ENCODE measurements around the gene AFAP1.

DNA sequence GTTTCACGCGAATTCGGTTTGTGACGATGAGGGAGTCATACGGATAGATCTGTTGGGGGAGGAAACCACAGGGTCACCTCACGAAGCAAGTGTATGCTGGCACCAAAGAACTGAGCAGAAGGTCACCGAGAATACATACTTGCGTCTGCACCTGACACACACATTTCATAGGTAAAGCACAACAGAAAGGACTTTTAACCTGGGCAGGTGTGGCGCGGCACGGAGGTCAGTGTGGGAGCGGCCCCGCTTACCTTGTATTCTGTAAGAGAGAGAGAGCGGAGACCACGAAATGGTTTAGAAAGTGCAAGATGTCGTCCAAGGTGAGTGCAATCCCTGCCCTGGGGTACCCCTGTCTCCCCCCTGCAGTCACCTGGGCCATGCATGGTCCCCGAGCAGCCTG lies 43.6 kb upstream of the AFAP1 start:
- TF ChIP-seq, protein P1, sequence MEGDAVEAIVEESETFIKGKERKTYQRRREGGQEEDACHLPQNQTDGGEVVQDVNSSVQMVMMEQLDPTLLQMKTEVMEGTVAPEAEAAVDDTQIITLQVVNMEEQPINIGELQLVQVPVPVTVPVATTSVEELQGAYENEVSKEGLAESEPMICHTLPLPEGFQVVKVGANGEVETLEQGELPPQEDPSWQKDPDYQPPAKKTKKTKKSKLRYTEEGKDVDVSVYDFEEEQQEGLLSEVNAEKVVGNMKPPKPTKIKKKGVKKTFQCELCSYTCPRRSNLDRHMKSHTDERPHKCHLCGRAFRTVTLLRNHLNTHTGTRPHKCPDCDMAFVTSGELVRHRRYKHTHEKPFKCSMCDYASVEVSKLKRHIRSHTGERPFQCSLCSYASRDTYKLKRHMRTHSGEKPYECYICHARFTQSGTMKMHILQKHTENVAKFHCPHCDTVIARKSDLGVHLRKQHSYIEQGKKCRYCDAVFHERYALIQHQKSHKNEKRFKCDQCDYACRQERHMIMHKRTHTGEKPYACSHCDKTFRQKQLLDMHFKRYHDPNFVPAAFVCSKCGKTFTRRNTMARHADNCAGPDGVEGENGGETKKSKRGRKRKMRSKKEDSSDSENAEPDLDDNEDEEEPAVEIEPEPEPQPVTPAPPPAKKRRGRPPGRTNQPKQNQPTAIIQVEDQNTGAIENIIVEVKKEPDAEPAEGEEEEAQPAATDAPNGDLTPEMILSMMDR (conservative IDR thresholded peaks at IDR 0.05; ENCODE audit: low read depth, low read length) = no peak
- no peak for TF ChIP-seq EZH2 (IDR thresholded peaks at IDR 0.05; ENCODE audit: low read length, unreplicated experiment)
